H1 (cell line): Measurements from ENCODE around the gene MPIG6B. TPM values are rescaled to one million over a fixed set of nuclear protein-coding genes. Genes with fewer than 3 reads are reported as not detected.

Source experiments
- CTCF ChIA-PET: fragments of 300-600 bp; sonication (Branson Sonifier 250); formaldehyde crosslinking; loops from one replicate; lab custom pipeline; 2021; ENCODE audit not compliant: partially characterized antibody; lab: Charles Lee
- POLR2A ChIA-PET: fragments of 300-600 bp; sonication (Branson Sonifier 250); formaldehyde crosslinking; loops from one replicate; lab custom pipeline; 2021; ENCODE audit warnings: inconsistent platforms; ENCODE audit not compliant: partially characterized antibody; lab: Charles Lee
- DNase-seq, 2 experiments: peaks; one replicate each; pipeline versions ENCODE4 v3.0.0 to v3.0.0-alpha.2; 2010 to 2022; ENCODE audit warnings: low spot score in 2 of 2, low read depth in 1 of 2, mixed read lengths in 1 of 2
- FAIRE-seq: peaks from 2 replicates; lab custom pipeline; 2011; peaks lifted over from hg19 to GRCh38; lab: Jason Lieb, UNC
- H2AFZ ChIP-seq: 2 replicates; pipeline ENCODE4 v1.8.1; 2012; ENCODE audit warnings: low read length, inconsistent platforms
- H2AK5ac ChIP-seq: 2 replicates; pipeline ENCODE4 v1.6.1; 2013; ENCODE audit warnings: low read depth, low read length
- H2BK120ac ChIP-seq: replicated peaks from 2 replicates; pipeline ENCODE3; 2013; ENCODE audit warnings: low read depth, low read length, inconsistent platforms
- H2BK12ac ChIP-seq: 2 replicates; pipeline ENCODE4 v1.6.1; 2013; ENCODE audit warnings: low read depth, low read length
- H2BK15ac ChIP-seq: 2 replicates; pipeline ENCODE4 v1.6.1; 2013; ENCODE audit warnings: low read length
- H2BK20ac ChIP-seq: 2 replicates; pipeline ENCODE4 v1.6.1; 2013; ENCODE audit warnings: low read length
- H2BK5ac ChIP-seq: 2 replicates; pipeline ENCODE4 v1.6.1; 2013; ENCODE audit warnings: low read depth, low read length
- H3K14ac ChIP-seq: 2 replicates; pipeline ENCODE4 v1.6.1; 2013; ENCODE audit warnings: inconsistent platforms; ENCODE audit not compliant: insufficient read length
- H3K18ac ChIP-seq: 2 replicates; pipeline ENCODE4 v1.6.1; 2013; ENCODE audit warnings: low read length; ENCODE audit errors: extremely low read depth
- H3K23ac ChIP-seq: 2 replicates; pipeline ENCODE4 v1.6.1; 2013; ENCODE audit warnings: inconsistent platforms; ENCODE audit not compliant: insufficient read length
- H3K23me2 ChIP-seq: 2 replicates; pipeline ENCODE4 v1.6.1; 2013; ENCODE audit warnings: low read depth, low read length
- H3K27ac ChIP-seq: 2 replicates; pipeline ENCODE4 v1.6.1; 2011; ENCODE audit warnings: low read depth, low read length, inconsistent platforms
- H3K27me3 ChIP-seq, 4 experiments: replicated peaks in 1 of 4; 1 replicate in 1 of 4; 2 replicates in 3 of 4; pipeline versions ENCODE4 v1.6.1 to v1.8.1; 2011 to 2013; ENCODE audit warnings: low read length in 3 of 4, mild to moderate bottlenecking in 3 of 4, inconsistent platforms in 2 of 4, mixed read lengths in 2 of 4, moderate library complexity in 1 of 4; ENCODE audit not compliant: control insufficient read depth in 3 of 4, insufficient read depth in 3 of 4; ENCODE audit errors: extremely low read depth in 1 of 4
- H3K36me3 ChIP-seq, 4 experiments: 2 replicates each; pipeline versions ENCODE4 v1.6.1 to v1.8.1; 2011 to 2013; ENCODE audit warnings: mild to moderate bottlenecking in 4 of 4, low read length in 3 of 4, moderate library complexity in 2 of 4, control low read depth in 1 of 4, inconsistent platforms in 1 of 4; ENCODE audit not compliant: insufficient read depth in 4 of 4, control insufficient read depth in 2 of 4
- H3K4ac ChIP-seq: replicated peaks from 2 replicates; pipeline ENCODE3; 2013; ENCODE audit warnings: low read length, low read depth, mixed read lengths, inconsistent platforms; ENCODE audit not compliant: insufficient read length
- H3K4me1 ChIP-seq, 4 experiments: replicated peaks in 1 of 4; 1 replicate in 1 of 4; 2 replicates in 3 of 4; pipeline versions ENCODE4 v1.6.1 to v1.8.1; 2011 to 2013; ENCODE audit warnings: low read length in 3 of 4, inconsistent platforms in 2 of 4, mixed read lengths in 1 of 4; ENCODE audit not compliant: insufficient read depth in 4 of 4, control insufficient read depth in 3 of 4
- H3K4me2 ChIP-seq, 2 experiments: 2 replicates each; pipeline versions ENCODE4 v1.6.1 to v1.8.1; 2011 to 2013; ENCODE audit warnings: low read depth in 2 of 2, low read length in 2 of 2, control low read depth in 1 of 2, inconsistent platforms in 1 of 2, mild to moderate bottlenecking in 1 of 2; ENCODE audit not compliant: insufficient read depth in 1 of 2
- H3K4me3 ChIP-seq, 4 experiments: fragments of 200-600, 300-600 bp in 1 of 4; sonication (generic), shearing (Covaris generic), sonication (Bioruptor Twin) in 1 of 4; 2 replicates each; pipeline versions ENCODE4 v1.5.1 to v1.8.1; 2011 to 2016; ENCODE audit warnings: low read length in 4 of 4, low read depth in 3 of 4, control low read depth in 2 of 4, inconsistent platforms in 2 of 4, mild to moderate bottlenecking in 2 of 4, mixed read lengths in 1 of 4, moderate library complexity in 1 of 4; ENCODE audit not compliant: insufficient read depth in 2 of 4; ENCODE audit errors: extremely low read depth in 1 of 4
- H3K56ac ChIP-seq: replicated peaks from 2 replicates; pipeline ENCODE3; 2013; ENCODE audit warnings: low read depth, mild to moderate bottlenecking, mixed read lengths, low read length, inconsistent platforms; ENCODE audit not compliant: insufficient read length
- H3K79me1 ChIP-seq: 2 replicates; pipeline ENCODE4 v1.6.1; 2013; ENCODE audit warnings: low read depth, low read length, control low read depth
- H3K79me2 ChIP-seq, 2 experiments: 2 replicates each; pipeline versions ENCODE4 v1.6.1 to v1.8.1; 2012 to 2013; ENCODE audit warnings: low read length in 2 of 2, mild to moderate bottlenecking in 2 of 2, inconsistent platforms in 1 of 2; ENCODE audit not compliant: insufficient read depth in 2 of 2, control insufficient read depth in 1 of 2
- H3K9ac ChIP-seq, 4 experiments: replicated peaks in 1 of 4; 1 replicate in 1 of 4; 2 replicates in 3 of 4; pipeline versions ENCODE4 v1.6.1 to v1.8.1; 2011 to 2013; ENCODE audit warnings: low read depth in 3 of 4, low read length in 3 of 4, control low read depth in 2 of 4, mild to moderate bottlenecking in 2 of 4, moderate library complexity in 2 of 4, inconsistent platforms in 1 of 4; ENCODE audit errors: extremely low read depth in 1 of 4
- H3K9me3 ChIP-seq, 2 experiments: 2 replicates each; pipeline versions ENCODE4 v1.6.1 to v1.8.1; 2012 to 2013; ENCODE audit warnings: mild to moderate bottlenecking in 2 of 2, moderate library complexity in 2 of 2, control low read depth in 1 of 2, inconsistent platforms in 1 of 2, low read depth in 1 of 2, low read length in 1 of 2, mixed read lengths in 1 of 2; ENCODE audit not compliant: insufficient read depth in 2 of 2
- H4K20me1 ChIP-seq, 2 experiments: replicated peaks in 1 of 2; 2 replicates each; pipeline versions ENCODE3 to v1.8.1; 2011 to 2013; ENCODE audit warnings: inconsistent platforms in 2 of 2, low read length in 2 of 2, mild to moderate bottlenecking in 1 of 2; ENCODE audit not compliant: insufficient read depth in 2 of 2, control insufficient read depth in 1 of 2
- H4K5ac ChIP-seq: 2 replicates; pipeline ENCODE4 v1.6.1; 2013; ENCODE audit warnings: low read length, low read depth, mixed read lengths, inconsistent platforms; ENCODE audit not compliant: insufficient read length
- H4K8ac ChIP-seq: 2 replicates; pipeline ENCODE4 v1.8.0; 2013; ENCODE audit warnings: mild to moderate bottlenecking, moderate library complexity, low read length, inconsistent platforms; ENCODE audit not compliant: insufficient read depth; ENCODE audit errors: extremely low read depth
- H4K91ac ChIP-seq: replicated peaks from 2 replicates; pipeline ENCODE3; 2013; ENCODE audit warnings: low read length, mixed read lengths, inconsistent platforms; ENCODE audit not compliant: insufficient read length
- ASH2L ChIP-seq: fragments of 200-600, 300-600 bp; sonication (generic); IDR thresholded peaks from one replicate; pipeline ENCODE4 v1.7.1; 2017; ENCODE audit warnings: low read length
- BACH1 ChIP-seq: IDR thresholded peaks from 2 replicates; pipeline ENCODE4 v1.6.1; 2012; ENCODE audit warnings: low read length, improper control_type of control experiment
- CBX5 ChIP-seq: fragments of 300-800, 300-1000 bp; sonication (generic); IDR thresholded peaks from 2 replicates; pipeline ENCODE4 v1.7.1; 2016; ENCODE audit warnings: antibody characterized with exemption, low read length, low read depth
- CBX8 ChIP-seq: fragments of 300-800, 300-1000 bp; sonication (generic); IDR thresholded peaks from 2 replicates; pipeline ENCODE4 v1.7.1; 2016; ENCODE audit warnings: low read depth, low read length, borderline replicate concordance
- CEBPB ChIP-seq: IDR thresholded peaks from 2 replicates; pipeline ENCODE4 v1.6.1; 2012; ENCODE audit warnings: low read depth, low read length
- CHD2 ChIP-seq: IDR thresholded peaks from 2 replicates; pipeline ENCODE4 v1.6.1; 2012; ENCODE audit warnings: low read length, improper control_type of control experiment
- EP300 ChIP-seq, 2 experiments: IDR thresholded peaks; 1 replicate in 1 of 2; 2 replicates in 1 of 2; pipeline ENCODE4 v1.6.1; 2011 to 2012; ENCODE audit warnings: low read depth in 2 of 2, low read length in 2 of 2, mild to moderate bottlenecking in 2 of 2, borderline replicate concordance in 1 of 2, inconsistent platforms in 1 of 2, moderate library complexity in 1 of 2
- RFX5 ChIP-seq: IDR thresholded peaks from 2 replicates; pipeline ENCODE4 v1.6.1; 2011; ENCODE audit warnings: low read depth, low read length, improper control_type of control experiment, borderline replicate concordance
- RXRA ChIP-seq: IDR thresholded peaks from 2 replicates; pipeline ENCODE4 v1.6.1; 2011; ENCODE audit warnings: low read depth, mild to moderate bottlenecking, low read length, moderate library complexity; ENCODE audit not compliant: insufficient read depth
- SIRT6 ChIP-seq: IDR thresholded peaks from one replicate; pipeline ENCODE4 v1.7.1; 2012; ENCODE audit warnings: low read length, inconsistent platforms
- SP1 ChIP-seq: IDR thresholded peaks from 2 replicates; pipeline ENCODE4 v1.6.1; 2011; ENCODE audit warnings: low read depth, low read length
- SP4 ChIP-seq: IDR thresholded peaks from 2 replicates; pipeline ENCODE4 v1.6.1; 2012; ENCODE audit warnings: low read length, inconsistent platforms
- SRF ChIP-seq: IDR thresholded peaks from 2 replicates; pipeline ENCODE4 v1.6.1; 2011; ENCODE audit warnings: mild to moderate bottlenecking, low read depth, low read length, moderate library complexity
- TAF1 ChIP-seq: IDR thresholded peaks from 2 replicates; pipeline ENCODE4 v1.6.1; 2011; ENCODE audit warnings: mild to moderate bottlenecking, low read depth, low read length
- TEAD4 ChIP-seq: IDR thresholded peaks from 2 replicates; pipeline ENCODE4 v1.6.1; 2012; ENCODE audit warnings: low read depth, low read length, inconsistent platforms, mixed read lengths
- YY1 ChIP-seq: IDR thresholded peaks from 2 replicates; pipeline ENCODE4 v1.6.1; 2011; ENCODE audit warnings: low read depth, mild to moderate bottlenecking, low read length
- WGBS, 2 experiments: shearing (Covaris generic) in 1 of 2; methylation state at CpG; one replicate each; pipeline versions ENCODE4 v1.1.6 to v1.1.7; 2013 to 2015; ENCODE audit warnings: low lambda C conversion rate in 2 of 2, mixed read lengths in 2 of 2, inconsistent platforms in 1 of 2, low coverage in 1 of 2, missing lambda C conversion rate in 1 of 2; ENCODE audit not compliant: insufficient replicate concordance in 2 of 2, insufficient coverage in 1 of 2, insufficient read length in 1 of 2; ENCODE audit errors: extremely low coverage in 1 of 2, missing lambda C conversion rate in 1 of 2; 5-methylcytosine and 5-hydroxymethylcytosine counted together
- polyA plus RNA-seq, 7 experiments: library from polyadenylated mRNA; depleted of rRNA in 3 of 7; stranded (reverse) in 5 of 7; unstranded in 2 of 7; fragments of >200 nt in 5 of 7; fragments of 200-250 nt in 2 of 7; gene quantifications; 1 replicate in 5 of 7; 2 replicates in 1 of 7; 4 replicates in 1 of 7; pipeline versions ENCODE4 v1.2.1 to v1.2.3, GENCODE V29; 2011 to 2013; ENCODE audit warnings: missing spikeins in 2 of 7, mixed read lengths in 2 of 7
- total RNA-seq: library from RNA; stranded (reverse); fragmentation: NEBNext Ultra II Directional; extraction: Animal tissue kit (Norgen Biotek cat#: 25700); gene quantifications from 2 replicates; pipeline ENCODE4 v1.2.1, GENCODE V29; 2021

MPIG6B gene
- total and polyA plus RNA-seq, 2 of the 8 experiments (the other 6 are each of a cell fraction or from before 2014, with no cell fraction given): 0.18 TPM; not detected in 1

DNA sequence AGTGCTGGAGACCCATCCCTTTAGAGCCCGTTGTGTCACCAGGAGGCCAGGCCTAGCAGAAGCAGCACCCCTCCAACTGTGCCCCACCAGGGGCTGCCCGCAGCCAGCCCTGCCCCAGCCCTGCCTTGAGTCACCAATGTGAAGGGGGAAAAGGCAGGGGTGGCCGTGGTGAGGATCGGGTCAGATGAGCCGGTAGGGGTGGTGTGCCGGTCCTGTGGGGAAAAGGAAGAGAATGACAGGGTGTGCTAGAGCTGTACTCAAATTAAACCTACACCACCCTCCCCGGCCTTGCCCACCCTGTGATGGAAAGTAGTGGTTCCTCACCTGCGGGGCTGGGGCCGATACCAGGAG lies 42.4 kb downstream of the MPIG6B start:
- Histone ChIP-seq H3K9me3 (no peaks in the 10 kb centered on the region), H3K14ac (no peak overlapping the region), H2AFZ (no peak overlapping the region), H2BK12ac (no peak overlapping the region), H4K5ac (no peak overlapping the region), H3K79me1 (no peaks in the 10 kb centered on the region), H3K79me2 (no peaks in the 10 kb centered on the region), H4K20me1 (no peaks in the 10 kb centered on the region), H3K56ac (no peak overlapping the region), H3K36me3 (peaks cover 0 to 13% (median 0%) of the 10 kb centered on the region in 4 experiments; a peak in 3 of 8 replicates), H3K4me2 (peak overlapping the region; percentile 31 to 77; a peak in 3 of 4 replicates), H3K4ac (no peak overlapping the region), H4K8ac (no peak overlapping the region), H3K27ac (no peak overlapping the region), H2AK5ac (no peak overlapping the region), H2BK120ac (no peak overlapping the region), H3K23ac (no peak overlapping the region), H3K9ac (no peak overlapping the region), H2BK5ac (0 out of 2 replicates have a peak overlapping the region, but pooled peaks have one; percentile 9), H3K27me3 (no peaks in the 10 kb centered on the region), H2BK20ac (0 out of 2 replicates have a peak overlapping the region, but pooled peaks have one; percentile 61), H2BK15ac (no peak overlapping the region), H4K91ac (no peak overlapping the region), H3K23me2 (peaks cover 3% of the 10 kb centered on the region; the same call in 1 of the 2 replicates), H3K4me3 (no peak overlapping the region; a peak in 1 of 8 replicates), H3K4me1 (peaks cover 0 to 11% (median under 1%) of the 10 kb centered on the region in 4 experiments; a peak in 4 of 7 replicates), H3K18ac (no peak overlapping the region)
- CTCF ChIA-PET: interaction anchor here (0.6 to 2.2 kb wide), 18 partner anchors 9 to 114 kb away, joined by 3 to 23 read pairs (median 4); partner anchors contain the start of genes CLIC1, DDAH2, LSM2 and LY6G5C
- WGBS, 2 experiments: 93% methylated on average over 4 of the region's 9 CpGs; no CpG with 5 or more reads in 1 of the 2 experiments
- FAIRE-seq (no peak), DNase-seq (no peak)
- POLR2A ChIA-PET: interaction anchor here (1.0 to 2.0 kb wide), 19 partner anchors 11 to 132 kb away, joined by 3 to 14 read pairs (median 4); partner anchors contain the start of genes CLIC1, DDAH2, EHMT2 and GPANK1
- TF ChIP-seq SIRT6 (no peak), EP300 (IDR thresholded peaks at IDR 0.05; ENCODE audit: borderline replicate concordance in 1 of 2, low read depth in 2 of 2, low read length in 2 of 2) (no peak), CEBPB (no peak), TEAD4 (no peak), TAF1 (no peak), CBX5 (no peak), YY1 (no peak), CHD2 (no peak), ASH2L (no peak), RFX5 (no peak), SP1 (no peak), SRF (no peak), CBX8 (no peak), RXRA (no peak), BACH1 (no peak), SP4 (no peak)
